ENCODE results near the gene DGKQ. TPM values are rescaled to one million over a fixed set of nuclear protein-coding genes. Genes with fewer than 3 reads are reported as not detected.

The DGKQ gene
- total RNA-seq, 1 donor from 2014 or later = 3.8 TPM

Other genes starting within 250 kb of the DGKQ start
- 3.1 TPM for gene CPLX1, start 147.4 kb downstream of the DGKQ start, total RNA-seq
- gene GAK, start 41.3 kb downstream of the DGKQ start, total RNA-seq = 29.3 TPM
- 17.4 TPM for gene TMEM175, start 41.1 kb downstream of the DGKQ start, total RNA-seq
- 8.6 TPM for gene IDUA, start 13.5 kb upstream of the DGKQ start, total RNA-seq
- gene SLC26A1, start 19.8 kb upstream of the DGKQ start, total RNA-seq = not detected
- gene FGFRL1, start 38.1 kb upstream of the DGKQ start, total RNA-seq = 21.0 TPM
- gene RNF212, start 140.0 kb upstream of the DGKQ start, total RNA-seq = 1.7 TPM
- gene SPON2, start 199.0 kb upstream of the DGKQ start, total RNA-seq = 22.6 TPM

Data from Right ventricle myocardium inferior (tissue), 1 donor.